GM12872 (cell line): ENCODE results near the gene PRKG1.

ENCODE experiments used
- CTCF ChIP-seq: IDR thresholded peaks from 3 replicates; pipeline ENCODE4 v1.5.1; 2011; ENCODE audit warnings: low read depth, mild to moderate bottlenecking, low read length, moderate library complexity; ENCODE audit not compliant: insufficient read depth

The PRKG1 gene

GRCh38 chr10:52048051-52048450 is 973.8 kb downstream of the PRKG1 start:
- TF ChIP-seq CTCF, result no peak

- TF ChIP-seq CTCF, result no peak
Measured at GRCh38 chr10:52050429-52051047, 976.3 kb downstream of the PRKG1 start.

GRCh38 chr10:52053497-52053896 is 979.2 kb downstream of the PRKG1 start:
- no peak for TF ChIP-seq CTCF

- TF ChIP-seq CTCF, result no peak
Measured at GRCh38 chr10:52056291-52056690, 982.0 kb downstream of the PRKG1 start.

GRCh38 chr10:52059089-52059488 is 984.8 kb downstream of the PRKG1 start:
- TF ChIP-seq CTCF, result no peak

GRCh38 chr10:52063159-52063558 is 988.9 kb downstream of the PRKG1 start:
- TF ChIP-seq CTCF, result no peak

- no peak for TF ChIP-seq CTCF
Measured at GRCh38 chr10:52064084-52064845, 990.0 kb downstream of the PRKG1 start.
